K562 (cell line): ENCODE data around the gene ZFP69B. TPM values are rescaled to one million over a fixed set of nuclear protein-coding genes. Genes with fewer than 3 reads are reported as not detected.
A peak's percentile ranks its signal among the peaks of the same experiment; 100 is the strongest.

ENCODE experiments used
- CBX1 ChIP-seq: sonication (generic); IDR thresholded peaks from 2 replicates; pipeline ENCODE4 v1.6.1; 2016; ENCODE audit warnings: antibody characterized with exemption, low read depth, mild to moderate bottlenecking
- CHAMP1 ChIP-seq: fragments of 450-650 bp; IDR thresholded peaks from 2 replicates; pipeline ENCODE4 v1.6.1; 2016; ENCODE audit warnings: mild to moderate bottlenecking
- FOS ChIP-seq: IDR thresholded peaks from 3 replicates; pipeline ENCODE4 v1.6.1; 2011; ENCODE audit not compliant: insufficient read length; ENCODE audit errors: extremely low read depth
- FOSL1 ChIP-seq: fragments of 200-800 bp; sonication (Bioruptor generic); conservative IDR thresholded peaks from 2 replicates; pipeline ENCODE4 v1.6.1; 2016; ENCODE audit warnings: missing genetic modification characterization, missing compliant biosample characterization
- GABPB1 ChIP-seq: sonication (generic); formaldehyde crosslinking; IDR thresholded peaks from 2 replicates; pipeline ENCODE4 v1.8.0; 2022; ENCODE audit warnings: mild to moderate bottlenecking, missing genetic modification reagents
- GATA2 ChIP-seq: sonication (generic); formaldehyde crosslinking; IDR thresholded peaks from 2 replicates; pipeline ENCODE4 v1.4.0; 2020; ENCODE audit warnings: mild to moderate bottlenecking, missing genetic modification reagents
- KLF16 ChIP-seq: IDR thresholded peaks from 2 replicates; pipeline ENCODE4 v1.6.1; 2016; ENCODE audit warnings: antibody characterized with exemption
- MAZ ChIP-seq, 2 experiments: fragments of 450-650 bp in 1 of 2; sonication (generic) in 1 of 2; formaldehyde crosslinking; IDR thresholded peaks in 1 of 2; conservative IDR thresholded peaks in 1 of 2; 2 replicates each; pipeline versions ENCODE4 v1.4.0 to v1.5.0; 2020; ENCODE audit warnings: mild to moderate bottlenecking in 1 of 2, missing genetic modification reagents in 1 of 2
- MTA1 ChIP-seq: fragments of 450-650 bp; IDR thresholded peaks from 2 replicates; pipeline ENCODE4 v1.6.1; 2017; ENCODE audit warnings: borderline replicate concordance
- MTA3 ChIP-seq: fragments of 450-650 bp; formaldehyde crosslinking; IDR thresholded peaks from 2 replicates; pipeline ENCODE4 v1.6.1; 2017; ENCODE audit warnings: mild to moderate bottlenecking, borderline replicate concordance
- MYC ChIP-seq, 2 experiments: fragments of 250-450 bp in 1 of 2; sonication (Bioruptor Pico) in 1 of 2; IDR thresholded peaks; 2 replicates each; pipeline versions ENCODE4 v1.5.1 to v1.6.1; 2012 to 2021; ENCODE audit warnings: low read depth in 2 of 2, borderline replicate concordance in 1 of 2, improper control_type of control experiment in 1 of 2, low read length in 1 of 2, mild to moderate bottlenecking in 1 of 2, moderate library complexity in 1 of 2
- NFE2 ChIP-seq: IDR thresholded peaks from 2 replicates; pipeline ENCODE4 v1.6.1; 2014; ENCODE audit warnings: antibody characterized with exemption, low read depth
- PKNOX1 ChIP-seq: fragments of 450-650 bp; IDR thresholded peaks from 2 replicates; pipeline ENCODE4 v1.6.1; 2016
- PML ChIP-seq: IDR thresholded peaks from 2 replicates; pipeline ENCODE4 v1.6.1; 2012; ENCODE audit warnings: low read length, inconsistent platforms
- TOE1 ChIP-seq, 2 experiments: fragments of 450-650 bp in 1 of 2; sonication (generic) in 1 of 2; formaldehyde crosslinking in 1 of 2; IDR thresholded peaks; 2 replicates each; pipeline versions ENCODE4 v1.7.1 to v1.8.0; 2016 to 2022; ENCODE audit warnings: borderline replicate concordance in 2 of 2, mild to moderate bottlenecking in 2 of 2, antibody characterized with exemption in 1 of 2, inconsistent platforms in 1 of 2, low read depth in 1 of 2, missing genetic modification reagents in 1 of 2, moderate library complexity in 1 of 2
- TRIM25 ChIP-seq: fragments of 450-650 bp; IDR thresholded peaks from 2 replicates; pipeline ENCODE4 v1.7.0; 2016; ENCODE audit warnings: borderline replicate concordance
- YBX1 ChIP-seq: fragments of 450-650 bp; IDR thresholded peaks from 2 replicates; pipeline ENCODE4 v1.7.1; 2016; ENCODE audit warnings: mild to moderate bottlenecking
- ZBTB2 ChIP-seq: fragments of 450-650 bp; IDR thresholded peaks from 2 replicates; pipeline ENCODE4 v1.6.1; 2016; ENCODE audit warnings: antibody characterized with exemption
- ZBTB26 ChIP-seq: fragments of 450-650 bp; formaldehyde crosslinking; IDR thresholded peaks from 2 replicates; pipeline ENCODE4 v1.4.0; 2022; ENCODE audit warnings: missing genetic modification characterization
- ZEB2 ChIP-seq: fragments of 450-650 bp; IDR thresholded peaks from 2 replicates; pipeline ENCODE4 v1.6.1; 2016
- polyA plus RNA-seq, 8 experiments: library from polyadenylated mRNA; depleted of rRNA in 4 of 8; stranded (reverse) in 5 of 8; unstranded in 3 of 8; fragments of >200 nt; fragmentation: Nextera tagmentation in 2 of 8; fragmentation: Illumina TruSeq in 1 of 8; extraction: Ambion mirVana in 2 of 8; extraction: Trizol in 1 of 8; gene quantifications; 2 replicates each; pipeline versions ENCODE4 v1.2.1 to v1.2.3, GENCODE V29; 2011 to 2014; ENCODE audit warnings: inconsistent platforms in 1 of 8, missing spikeins in 1 of 8
- total RNA-seq, 7 experiments: library from RNA; depleted of rRNA in 6 of 7; stranded (reverse); fragments of >200 nt in 6 of 7; fragmentation: Illumina TruSeq in 2 of 7; extraction: Trizol in 2 of 7; gene quantifications; 2 replicates each; pipeline versions ENCODE4 v1.2.1 to v1.2.3, GENCODE V29; 2011 to 2021; ENCODE audit warnings: low replicate concordance in 1 of 7

ZFP69B gene
- total and polyA plus RNA-seq, 9 of the 15 experiments (the other 6 are each of a cell fraction or from before 2014, with no cell fraction given): 1.6 to 10.3 (median 8.4) TPM

- TF ChIP-seq ZBTB26 (CRISPR knock-in tag) (no peak), CBX1 (no peak), MTA1 (peak; percentile 84), FOSL1 (peak; percentile 51), NFE2 (peak; percentile 60), MTA3 (peak; percentile 80), PML (no peak), KLF16 (0 out of 2 replicates have a peak, but pooled peaks have one; percentile 3), GABPB1 (CRISPR knock-in tag) (no peak), GATA2 (peak; percentile 74), ZEB2 (peak; percentile 90), TRIM25 (no peak), YBX1 (no peak), PKNOX1 (peak; percentile 87), FOS (peak; percentile 20), MAZ (CRISPR knock-in tag; conservative IDR thresholded peaks at IDR 0.05 in 1 of 2, IDR thresholded peaks at IDR 0.05 in 1 of 2) (peak in 1 of 2 experiments; percentile 56; a peak in 1 of 4 replicates), ZBTB2 (peak; percentile 61; the same call in 1 of the 2 replicates), CHAMP1 (no peak), MYC (IDR thresholded peaks at IDR 0.05; ENCODE audit: low read depth, low read length) (peak; percentile 88), MYC (CRISPR knock-in tag; IDR thresholded peaks at IDR 0.05; ENCODE audit: borderline replicate concordance, low read depth) (no peak), TOE1 (IDR thresholded peaks at IDR 0.05; ENCODE audit: borderline replicate concordance) (0 out of 2 replicates have a peak, but pooled peaks have one; percentile 27), TOE1 (CRISPR knock-in tag; IDR thresholded peaks at IDR 0.05; ENCODE audit: borderline replicate concordance, low read depth) (no peak)
These were observed 390 bp downstream of the ZFP69B start (continued) for GRCh38 chr1:40450495-40451237.
